ENCODE results near the gene PPIL4.
"Not testable (repeated sequence)": the region's sequence is repeated elsewhere in the genome, so short reads cannot be mapped to it uniquely, and the experiment has no call there.

PPIL4 gene

GRCh38 chr6:149482545-149483333, 63.1 kb downstream of the PPIL4 start:
- peak; percentile 59 for DNase-seq

- DNase-seq = peak; percentile 80
Observed at GRCh38 chr6:149480502-149481280, 65.2 kb downstream of the PPIL4 start.

- no peak for DNase-seq
Observed at GRCh38 chr6:149478631-149479314, 67.1 kb downstream of the PPIL4 start.

GRCh38 chr6:149477544-149477943, 68.3 kb downstream of the PPIL4 start:
- no peak for DNase-seq

DNA sequence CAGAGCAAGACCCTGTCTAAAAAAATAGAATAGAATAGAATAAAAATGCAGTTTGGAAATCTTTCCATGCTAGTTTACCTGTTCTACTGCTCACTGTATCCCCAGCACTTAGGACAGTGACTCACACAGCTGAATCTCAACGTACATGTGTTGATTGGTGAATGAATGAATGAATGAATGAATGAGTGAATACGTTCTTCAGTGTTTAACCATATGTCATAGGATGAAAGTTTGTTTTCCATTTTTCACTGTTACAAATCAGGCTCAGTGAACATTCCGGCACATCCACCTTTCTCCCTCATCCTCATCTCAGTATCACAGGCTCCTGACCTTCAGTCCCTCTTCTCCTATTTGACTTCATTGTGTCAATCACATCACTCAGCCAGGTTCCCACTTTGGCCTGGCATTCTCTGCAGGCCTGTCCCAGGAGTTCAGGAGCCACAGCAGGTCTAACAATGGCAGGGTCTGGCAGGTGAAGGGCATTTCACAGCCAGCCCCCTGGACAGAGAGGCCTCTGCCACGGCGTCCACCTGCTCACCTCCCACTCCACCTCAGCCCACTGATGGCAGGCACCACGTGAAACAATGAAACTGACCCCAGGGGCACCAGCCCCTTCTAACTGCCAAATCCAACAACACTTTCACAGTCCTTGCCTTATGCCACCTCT, 68.9 kb downstream of the PPIL4 start:
- no peak for DNase-seq

DNA sequence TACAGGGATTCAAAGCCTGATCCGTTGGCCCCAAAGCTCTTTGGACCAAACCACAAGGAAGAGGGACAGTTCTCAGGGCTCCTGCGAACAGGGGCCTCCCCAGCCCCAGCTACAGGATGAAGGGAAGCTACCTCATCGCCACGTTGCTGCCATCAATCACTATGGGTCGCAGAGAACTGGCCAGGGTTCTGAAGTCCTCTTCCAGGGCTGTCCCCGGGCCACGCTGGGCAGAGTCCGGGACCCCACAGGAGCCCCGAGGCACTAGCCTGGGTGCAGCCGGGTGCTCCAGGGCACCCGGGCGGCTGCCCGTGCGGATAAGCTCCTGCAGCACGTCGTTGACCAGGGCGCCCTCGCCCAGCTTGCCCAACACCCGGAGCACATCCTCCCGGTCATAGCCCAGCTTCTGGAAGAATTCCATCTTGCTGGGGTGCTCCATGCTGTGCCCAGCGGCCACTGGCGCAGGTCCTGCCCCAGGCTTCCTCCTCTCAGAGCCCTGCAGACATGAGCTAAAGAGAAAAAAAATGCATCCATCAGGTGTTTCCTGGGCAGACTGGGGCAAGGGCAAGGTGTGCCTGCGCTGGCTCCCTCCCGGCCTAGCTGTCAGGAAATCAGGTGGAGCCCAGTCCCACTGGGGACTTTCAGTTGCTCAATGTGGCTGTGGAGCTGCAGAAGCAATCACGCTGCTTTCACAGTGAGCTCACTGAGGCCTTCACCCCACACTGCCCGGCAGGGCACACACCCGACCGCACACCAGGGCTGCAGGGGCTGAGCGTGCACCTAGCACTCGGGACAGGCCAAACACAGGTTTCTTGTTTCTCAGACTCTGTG, 71.5 kb downstream of the PPIL4 start:
- no peak for DNase-seq

DNA sequence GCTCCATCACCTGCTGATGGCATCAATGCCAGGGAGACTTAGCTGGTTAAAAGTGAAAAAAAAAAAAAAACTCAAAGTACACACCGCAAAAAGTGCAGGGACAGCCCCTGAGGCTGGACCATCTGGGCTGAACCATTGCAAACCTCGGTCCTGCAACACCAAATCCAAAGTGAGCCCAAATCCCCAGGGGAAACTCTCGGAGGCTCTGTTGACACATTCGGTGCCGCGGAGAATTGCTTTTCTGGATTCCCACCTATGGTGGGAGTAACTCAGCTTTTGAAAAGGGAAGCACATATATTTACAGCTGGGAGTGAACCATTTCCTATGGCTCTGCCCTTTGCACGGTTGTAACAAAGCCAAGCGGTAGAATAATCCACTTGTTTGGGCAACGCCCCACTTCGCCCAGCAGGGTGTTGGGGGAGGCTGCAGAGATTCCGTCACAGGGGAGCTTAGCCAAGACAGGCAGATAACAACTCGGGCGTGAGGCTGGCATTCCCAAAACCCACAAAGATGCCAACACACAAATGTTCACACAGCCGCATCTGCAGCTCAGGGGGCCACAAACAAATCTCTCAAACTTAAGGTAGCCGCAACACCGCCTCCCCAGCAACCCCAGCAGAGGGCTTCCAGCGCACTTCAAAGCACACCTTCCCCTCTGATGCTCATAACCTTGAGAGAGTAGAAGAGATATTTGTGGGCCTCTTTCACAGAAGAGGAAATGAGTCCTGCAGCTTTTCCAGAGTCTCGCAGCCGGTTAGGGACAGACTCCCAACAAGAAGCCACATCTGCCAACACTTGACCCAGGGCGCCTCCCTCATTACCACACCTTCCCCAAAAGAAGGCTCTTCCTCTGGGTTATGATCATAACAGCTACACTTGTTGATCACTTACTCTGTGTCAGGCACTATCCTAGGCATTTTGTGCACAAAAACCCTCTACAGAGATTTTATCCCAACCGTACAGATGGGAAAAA, 72.5 kb downstream of the PPIL4 start:
- DNase-seq = peak; percentile 38

DNA sequence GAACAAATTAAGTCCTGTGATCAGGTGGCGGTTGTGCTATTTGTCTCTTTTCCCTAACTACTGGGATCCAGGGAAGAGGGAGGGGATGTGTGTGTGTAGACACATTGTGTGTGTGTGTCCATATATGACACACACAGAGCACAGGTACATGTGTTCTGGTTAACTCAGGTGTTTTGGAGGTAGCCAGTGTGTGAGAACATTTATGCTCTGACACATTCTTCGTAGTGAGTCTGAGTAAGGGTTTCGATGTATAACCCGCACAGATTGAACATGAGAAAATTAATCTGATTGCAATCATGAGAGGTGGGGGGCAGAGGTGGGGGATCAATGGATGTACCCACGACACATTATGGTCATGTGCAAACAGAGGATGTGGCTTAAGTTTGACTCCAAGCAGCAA, 73.6 kb downstream of the PPIL4 start:
- DNase-seq = no peak

- peak; percentile 46 for DNase-seq
Observed at GRCh38 chr6:149471801-149472200, 74.0 kb downstream of the PPIL4 start.

- no peak for DNase-seq
Observed at GRCh38 chr6:149470948-149471347, 74.9 kb downstream of the PPIL4 start.

DNA sequence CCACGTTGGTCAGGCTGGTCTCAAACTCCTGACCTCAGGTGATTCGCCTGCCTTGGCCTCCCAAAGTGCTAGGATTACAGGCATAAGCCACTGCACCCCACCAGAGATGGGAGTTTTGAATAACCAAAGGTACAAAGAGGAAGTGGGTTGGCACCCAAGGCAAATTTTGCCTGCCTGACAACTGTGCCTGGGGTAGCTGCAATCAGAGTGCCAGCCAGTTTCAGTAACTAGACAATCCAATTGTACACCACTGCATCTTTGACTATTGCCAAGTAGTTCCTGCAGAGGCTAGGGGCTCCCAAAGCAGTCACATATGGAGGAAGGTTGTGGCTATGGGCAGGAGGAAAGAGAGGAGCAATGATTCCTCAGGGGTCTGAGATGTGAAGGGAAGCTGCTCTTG, 77.7 kb downstream of the PPIL4 start:
- DNase-seq = no peak

- no peak for DNase-seq
Observed at GRCh38 chr6:149467265-149467664, 78.6 kb downstream of the PPIL4 start.

- DNase-seq = no peak
Observed at GRCh38 chr6:149464411-149464810, 81.4 kb downstream of the PPIL4 start.

DNA sequence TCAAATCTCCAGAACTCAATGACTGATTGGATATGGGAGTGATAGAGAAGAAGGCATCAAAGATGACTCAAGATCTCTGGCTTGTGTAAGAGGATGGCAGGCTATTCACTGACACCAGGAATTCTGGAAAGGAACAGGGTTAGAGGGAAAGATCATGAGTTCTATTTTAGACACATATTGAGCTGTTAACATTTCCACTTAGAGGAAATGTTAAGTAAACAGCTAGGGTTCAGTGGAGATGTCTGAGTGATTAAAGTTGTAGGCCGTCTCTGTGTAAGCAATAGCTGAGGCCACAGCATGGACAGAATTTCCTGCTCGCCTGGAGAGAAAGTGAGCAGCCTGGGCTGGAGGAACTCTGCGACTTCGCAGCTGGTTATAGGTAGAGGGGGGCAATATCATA, 82.1 kb downstream of the PPIL4 start:
- no peak for DNase-seq

DNA sequence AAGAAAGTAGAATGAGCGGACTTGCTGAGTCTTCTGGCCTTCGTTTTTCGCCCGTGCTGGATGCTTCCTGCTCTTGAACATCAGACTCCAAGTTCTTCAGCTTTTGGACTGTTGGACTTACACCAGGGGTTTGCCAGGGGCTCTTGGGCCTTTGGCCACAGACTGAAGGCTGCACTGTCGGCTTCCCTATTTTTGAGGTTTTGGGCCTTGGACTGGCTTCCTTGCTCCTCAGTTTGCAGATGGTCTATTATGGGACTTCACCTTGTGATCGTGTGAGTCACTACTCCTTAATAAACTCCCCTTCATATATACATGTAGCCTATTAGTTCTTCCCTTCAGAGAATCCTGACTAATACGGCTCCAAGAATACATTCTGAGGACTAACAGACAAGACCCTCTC, 83.1 kb downstream of the PPIL4 start:
- not testable (repeated sequence) for DNase-seq

- no peak for DNase-seq
Observed at GRCh38 chr6:149461670-149462069, 84.2 kb downstream of the PPIL4 start.

GRCh38 chr6:149460249-149460648, 85.6 kb downstream of the PPIL4 start:
- not testable (repeated sequence) for DNase-seq

DNA sequence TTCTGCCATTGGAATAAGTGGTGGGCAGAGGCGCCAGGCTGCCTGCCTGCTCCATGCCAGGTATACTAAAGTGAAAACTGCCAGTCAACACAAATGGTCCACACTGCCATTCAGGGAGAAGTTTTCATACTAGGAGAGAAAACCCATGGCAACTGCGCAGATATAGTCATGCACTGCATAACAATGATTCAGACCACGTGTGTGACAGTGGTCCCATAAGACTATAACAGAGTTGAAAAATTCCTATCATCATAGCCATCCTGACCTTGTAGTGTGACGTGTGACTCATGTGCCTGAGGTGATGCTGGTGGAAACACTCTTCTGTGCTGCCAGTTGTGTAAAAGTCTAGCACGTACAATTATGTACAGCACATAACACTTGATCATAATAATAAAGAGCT, 86.1 kb downstream of the PPIL4 start:
- no peak for DNase-seq

DNA sequence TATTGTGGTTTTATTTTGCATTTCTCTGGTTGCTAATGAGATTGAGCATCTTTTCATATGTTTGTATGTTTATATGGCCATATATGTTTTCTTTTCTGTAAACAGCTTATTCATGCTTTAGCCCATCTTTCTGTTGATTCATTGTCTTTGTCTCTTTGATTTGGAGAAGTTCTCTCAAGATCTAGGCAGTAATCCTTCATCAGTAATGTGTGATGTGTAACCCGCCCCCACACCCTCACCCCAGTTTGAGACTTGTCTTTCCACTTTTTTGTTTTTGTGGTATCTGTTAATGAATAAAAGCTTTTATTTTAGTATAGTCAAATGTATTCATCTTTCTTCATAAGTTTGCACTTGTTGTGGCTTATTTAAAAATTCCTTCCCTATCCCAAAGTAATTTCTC, 87.0 kb downstream of the PPIL4 start:
- no peak for DNase-seq

- no peak for DNase-seq
Observed at GRCh38 chr6:149458196-149458595, 87.6 kb downstream of the PPIL4 start.

DNA sequence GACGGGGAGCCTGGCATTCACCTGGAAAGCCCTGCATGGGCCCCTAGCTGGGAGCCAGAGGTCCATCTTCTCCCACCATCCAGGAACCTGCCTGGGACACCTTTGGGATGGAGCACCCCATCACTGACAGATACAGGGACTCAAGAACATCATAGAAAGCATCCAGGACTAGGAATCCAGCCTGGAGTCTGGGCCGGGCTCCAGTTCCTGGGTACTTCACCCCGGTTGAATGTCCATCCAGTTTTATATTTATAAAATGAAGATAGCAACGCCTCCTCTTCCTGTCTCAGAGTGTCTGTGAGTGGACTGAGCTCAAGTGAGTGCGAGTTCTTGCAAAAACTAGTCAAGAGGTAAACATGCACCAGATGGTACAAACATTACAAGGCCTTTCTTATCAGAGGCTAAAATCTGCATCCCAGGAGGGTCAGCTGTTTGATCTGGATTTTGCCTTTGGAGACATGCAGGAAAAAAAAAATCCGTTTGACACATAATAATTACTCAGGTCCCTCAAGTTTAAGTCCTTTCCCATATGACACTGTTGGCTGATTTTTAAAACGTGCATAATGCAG, 88.4 kb downstream of the PPIL4 start:
- no peak for DNase-seq
